Activated T-cell treated with anti-CD3 and anti-CD28 coated beads, Interleukin-2, amount 50 U/mL, for 24 hours (primary cell): Measurements from ENCODE around the gene ANKRD39.
A peak's percentile ranks its signal among the peaks of the same experiment; 100 is the strongest.

Source experiments
- DNase-seq: peaks from one replicate; pipeline ENCODE4 v3.0.0-alpha.2; 2020
- H3K27ac Mint-ChIP-seq: 2 replicates; pipeline ENCODE4 v1.8.0; 2020; ENCODE audit warnings: mild to moderate bottlenecking, mixed read lengths
- H3K27me3 Mint-ChIP-seq: 2 replicates; pipeline ENCODE4 v1.8.0; 2020; ENCODE audit warnings: mixed read lengths
- H3K36me3 Mint-ChIP-seq: 2 replicates; pipeline ENCODE4 v1.8.0; 2020; ENCODE audit warnings: low read depth, mixed read lengths
- H3K4me1 Mint-ChIP-seq: 2 replicates; pipeline ENCODE4 v1.8.0; 2020; ENCODE audit warnings: low read depth, mixed read lengths
- H3K4me3 Mint-ChIP-seq: 2 replicates; pipeline ENCODE4 v1.8.0; 2020; ENCODE audit warnings: mild to moderate bottlenecking, moderate library complexity, mixed read lengths
- H3K9me3 Mint-ChIP-seq: 2 replicates; pipeline ENCODE4 v1.8.0; 2020; ENCODE audit warnings: mixed read lengths

ANKRD39 gene

DNA sequence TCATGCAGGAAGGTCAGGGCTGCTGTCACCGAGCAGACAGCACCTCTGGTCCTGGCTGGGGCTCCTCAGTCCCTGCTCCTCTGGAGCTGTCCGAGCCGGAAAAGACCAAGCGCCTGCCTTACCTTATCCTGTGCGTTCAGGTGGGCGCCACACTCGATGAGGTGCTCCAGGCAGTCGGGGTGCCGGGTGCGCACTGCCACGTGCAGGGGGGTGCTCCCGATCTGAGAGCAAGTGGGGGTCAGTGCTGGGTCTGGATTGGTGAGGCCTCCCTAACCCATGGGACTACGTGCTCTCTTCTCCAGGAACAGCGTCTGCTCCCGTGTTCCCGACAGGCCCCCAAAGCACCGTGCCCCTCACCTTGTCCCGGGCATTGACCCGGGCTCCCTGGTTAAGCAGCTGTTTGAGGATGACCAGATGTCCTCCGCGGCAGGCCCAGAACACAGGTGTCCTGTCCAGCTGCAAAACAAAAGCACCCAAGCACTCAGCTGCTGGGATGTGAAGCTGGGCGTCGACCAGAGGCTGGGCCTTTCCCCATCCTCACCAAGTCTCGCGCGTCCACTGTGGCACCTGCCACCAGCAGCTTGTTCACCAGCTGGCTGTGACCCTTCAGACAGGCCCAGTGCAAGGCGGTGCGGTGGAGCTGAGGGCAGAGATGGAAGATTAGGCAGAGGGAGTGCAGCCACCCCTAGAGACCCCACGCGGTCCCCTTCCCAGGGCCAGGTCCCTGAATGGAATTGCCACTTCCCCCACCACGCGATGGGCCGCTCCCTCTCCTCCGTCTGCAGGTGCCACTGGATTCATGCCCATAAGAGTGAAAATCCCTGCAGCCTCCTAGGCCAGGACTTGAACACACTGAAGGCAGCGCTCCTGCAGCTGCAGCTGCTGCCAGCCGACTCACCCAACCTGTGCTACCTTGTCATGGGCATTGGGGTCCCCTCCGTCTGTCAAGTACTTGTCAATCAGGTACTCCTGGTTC is 17.7 kb downstream of the ANKRD39 start:
- Mint-ChIP-seq H3K4me1 (peaks cover 21% of the 10 kb centered on the region), H3K27ac (peak overlapping the region; percentile 63), H3K36me3 (peaks cover 47% of the 10 kb centered on the region), H3K9me3 (no peaks in the 10 kb centered on the region), H3K4me3 (peak overlapping the region; percentile 4), H3K27me3 (no peaks in the 10 kb centered on the region)
- DNase-seq, result no peak

DNA sequence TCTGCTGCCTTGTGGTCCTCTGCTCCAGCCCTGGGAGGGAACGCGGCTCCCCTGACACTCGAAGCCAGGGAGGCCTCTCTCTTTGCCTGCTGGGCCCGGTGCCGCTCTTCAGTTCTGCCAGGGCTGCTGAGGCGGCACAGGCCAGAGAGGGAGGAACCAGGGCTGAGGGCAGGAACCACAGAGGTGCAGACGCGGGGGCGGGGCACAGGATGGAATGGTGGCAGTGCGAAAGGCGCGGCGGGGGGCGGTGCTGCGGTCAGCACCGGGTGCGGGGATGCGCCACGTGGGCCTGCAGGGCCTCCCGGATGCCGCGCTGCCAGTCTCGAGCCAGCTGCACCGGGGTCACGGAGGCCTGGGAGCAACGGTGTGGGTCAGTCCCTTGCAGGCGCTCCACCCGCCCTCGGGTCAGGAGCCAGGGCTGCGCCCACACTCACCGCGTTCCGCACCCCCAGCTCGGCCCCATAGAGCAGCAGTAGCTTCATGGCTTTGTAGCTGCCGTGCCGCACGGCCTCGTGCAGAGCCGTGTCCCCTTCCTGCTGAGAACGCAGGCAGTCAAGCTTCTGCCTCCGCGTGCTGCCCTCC is 18.4 kb downstream of the ANKRD39 start:
- H3K9me3 Mint-ChIP-seq, result no peaks in the 10 kb centered on the region
- H3K27me3 Mint-ChIP-seq, result no peaks in the 10 kb centered on the region
- peak overlapping the region; percentile 71 for H3K27ac Mint-ChIP-seq
- peaks cover 50% of the 10 kb centered on the region for H3K36me3 Mint-ChIP-seq
- H3K4me1 Mint-ChIP-seq, result peaks cover 21% of the 10 kb centered on the region
- DNase-seq, result peak; percentile 85
- peak overlapping the region; percentile 52 for H3K4me3 Mint-ChIP-seq

- Mint-ChIP-seq H3K27ac (peak overlapping the region; percentile 71), H3K9me3 (no peaks in the 10 kb centered on the region), H3K4me1 (peaks cover 21% of the 10 kb centered on the region), H3K36me3 (peaks cover 55% of the 10 kb centered on the region), H3K27me3 (no peaks in the 10 kb centered on the region), H3K4me3 (no peak overlapping the region)
- peak; percentile 43 for DNase-seq
Measured at GRCh38 chr2:96838345-96839292, 19.2 kb downstream of the ANKRD39 start.

GRCh38 chr2:96837575-96837974 is 20.2 kb downstream of the ANKRD39 start:
- DNase-seq, result no peak
- Mint-ChIP-seq H3K4me3 (no peak overlapping the region), H3K27me3 (no peaks in the 10 kb centered on the region), H3K36me3 (peaks cover 65% of the 10 kb centered on the region), H3K4me1 (peaks cover 21% of the 10 kb centered on the region), H3K9me3 (no peaks in the 10 kb centered on the region), H3K27ac (peak overlapping the region; percentile 40)

GRCh38 chr2:96835830-96836229 is 22.0 kb downstream of the ANKRD39 start:
- H3K4me1 Mint-ChIP-seq, result peaks cover 18% of the 10 kb centered on the region
- H3K27me3 Mint-ChIP-seq, result no peaks in the 10 kb centered on the region
- no peak for DNase-seq
- H3K9me3 Mint-ChIP-seq, result no peaks in the 10 kb centered on the region
- no peak overlapping the region for H3K27ac Mint-ChIP-seq
- no peak overlapping the region for H3K4me3 Mint-ChIP-seq
- H3K36me3 Mint-ChIP-seq, result peaks cover 77% of the 10 kb centered on the region

DNA sequence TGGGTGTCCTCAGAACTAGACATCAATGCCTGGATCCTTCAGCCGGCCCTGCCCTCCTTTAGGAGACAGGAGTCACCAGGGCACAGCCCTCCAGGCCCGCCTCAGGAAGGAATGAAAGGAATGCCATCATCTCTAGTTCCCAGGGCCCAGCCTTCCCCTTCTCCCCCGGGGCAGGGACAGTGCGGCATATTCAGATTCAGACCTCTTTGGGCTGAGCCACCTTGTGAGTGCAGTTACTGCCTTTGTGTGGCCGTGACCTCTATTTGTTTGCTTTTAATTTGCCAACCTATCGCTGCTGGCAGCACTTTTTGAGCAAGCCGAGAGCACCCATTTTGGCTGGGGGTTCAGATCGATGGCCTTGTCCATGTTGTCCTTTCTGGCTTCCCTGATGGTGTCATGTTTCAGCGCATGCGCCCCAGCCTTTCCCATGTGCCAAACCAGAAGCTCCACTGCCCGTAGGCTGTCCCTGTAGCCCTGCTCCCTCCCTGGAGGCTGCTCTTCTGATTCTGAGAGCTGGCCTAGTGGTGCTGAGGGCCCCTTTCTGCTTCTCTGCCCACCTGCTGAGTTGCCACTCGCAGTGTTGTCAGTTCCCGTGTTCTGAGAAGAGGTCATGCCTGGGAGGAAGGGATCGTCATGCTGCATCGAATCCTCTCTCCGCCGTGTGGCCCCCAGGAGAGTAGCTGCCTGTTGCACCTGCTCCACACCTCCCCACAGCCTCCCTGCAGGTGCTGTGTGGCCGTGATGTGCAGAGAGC is 24.9 kb downstream of the ANKRD39 start:
- no peak for DNase-seq
- Mint-ChIP-seq H3K36me3 (peaks cover 89% of the 10 kb centered on the region), H3K9me3 (no peaks in the 10 kb centered on the region), H3K27me3 (no peaks in the 10 kb centered on the region), H3K4me3 (no peak overlapping the region), H3K27ac (peak overlapping the region; percentile 79), H3K4me1 (no peaks in the 10 kb centered on the region)

GRCh38 chr2:96832408-96832753 is 25.4 kb downstream of the ANKRD39 start:
- H3K4me3 Mint-ChIP-seq, result no peak overlapping the region
- peaks cover 89% of the 10 kb centered on the region for H3K36me3 Mint-ChIP-seq
- H3K27ac Mint-ChIP-seq, result no peak overlapping the region

DNA sequence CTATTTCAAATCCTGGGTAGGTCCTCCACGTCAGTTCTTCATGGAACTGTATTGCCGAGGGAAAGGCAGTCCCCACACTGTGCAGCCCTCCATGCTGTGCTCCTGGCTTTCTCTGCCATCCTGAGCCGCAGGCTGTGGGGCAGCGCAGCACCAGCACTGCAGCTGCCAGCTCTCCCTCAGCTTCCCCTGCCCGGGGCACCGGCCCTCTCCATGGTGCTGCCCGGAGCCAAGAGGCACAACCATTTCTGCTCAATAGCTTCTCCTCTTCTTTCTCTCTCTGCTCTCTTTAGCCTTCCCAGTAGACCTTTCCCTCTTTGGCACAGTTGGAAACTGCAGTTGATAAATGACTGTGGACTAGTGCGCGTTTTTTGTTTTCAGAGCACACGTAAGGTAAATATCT is 26.1 kb downstream of the ANKRD39 start:
- H3K4me3 Mint-ChIP-seq, result no peak overlapping the region
- H3K36me3 Mint-ChIP-seq, result peaks cover 91% of the 10 kb centered on the region
- H3K9me3 Mint-ChIP-seq, result no peaks in the 10 kb centered on the region
- DNase-seq, result no peak
- peak overlapping the region; percentile 11 for H3K27ac Mint-ChIP-seq
- no peaks in the 10 kb centered on the region for H3K4me1 Mint-ChIP-seq
- H3K27me3 Mint-ChIP-seq, result no peaks in the 10 kb centered on the region

More at GRCh38 chr2:96832408-96832753, 25.4 kb downstream of the ANKRD39 start:
- H3K9me3 Mint-ChIP-seq, result no peaks in the 10 kb centered on the region
- no peak for DNase-seq
- H3K27me3 Mint-ChIP-seq, result no peaks in the 10 kb centered on the region
- H3K4me1 Mint-ChIP-seq, result no peaks in the 10 kb centered on the region

DNA sequence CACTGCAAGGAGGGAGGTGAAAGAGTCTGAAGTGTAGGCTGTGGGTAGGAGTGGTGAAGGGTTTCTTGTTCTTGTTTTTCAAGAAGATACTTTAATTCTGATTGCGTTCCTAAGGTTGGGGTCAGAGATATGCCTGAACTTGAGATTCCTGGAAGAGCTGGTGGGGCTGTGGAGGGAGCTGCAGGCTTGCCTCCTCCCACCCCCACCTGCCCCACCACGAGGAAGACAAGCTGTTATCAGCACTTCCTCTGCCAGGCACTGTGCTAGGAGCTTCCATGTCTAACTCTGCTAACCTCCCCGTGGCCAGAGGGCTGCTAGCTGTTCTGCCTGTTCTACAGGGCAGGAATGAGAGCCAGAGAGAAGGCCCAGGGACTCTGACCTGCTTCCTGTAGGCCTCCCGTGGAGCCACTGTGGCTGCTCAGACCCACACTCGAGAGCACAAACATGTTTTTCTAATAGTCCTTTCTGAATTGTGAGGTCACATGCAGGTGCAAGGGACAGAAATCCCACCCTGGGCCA is 27.7 kb downstream of the ANKRD39 start:
- Mint-ChIP-seq H3K27ac (peak overlapping the region; percentile 69), H3K36me3 (peaks cover 95% of the 10 kb centered on the region)
- no peak for DNase-seq

DNA sequence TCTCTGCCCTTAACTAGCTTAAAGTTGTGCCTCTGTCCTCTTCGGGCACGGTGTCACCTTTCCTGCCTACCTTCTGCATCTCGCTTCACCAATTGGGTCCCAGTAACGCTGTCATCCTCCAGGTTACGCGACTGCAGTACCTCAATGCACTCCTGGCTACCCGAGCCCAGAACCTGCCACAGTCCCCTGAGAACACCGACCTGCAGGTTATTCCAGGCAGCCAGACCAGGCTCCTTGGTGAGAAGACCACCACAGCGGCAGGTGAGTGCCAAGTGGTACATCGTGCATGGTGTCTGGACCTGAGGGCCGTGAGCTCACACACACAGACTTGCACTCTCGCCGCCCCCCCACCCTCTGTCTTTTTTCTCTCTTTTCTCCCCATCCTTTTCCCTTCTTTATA is 28.9 kb downstream of the ANKRD39 start:
- Mint-ChIP-seq H3K4me3 (no peak overlapping the region), H3K27ac (peak overlapping the region; percentile 69), H3K36me3 (peaks cover 95% of the 10 kb centered on the region), H3K27me3 (no peaks in the 10 kb centered on the region), H3K9me3 (no peaks in the 10 kb centered on the region), H3K4me1 (peaks cover 3% of the 10 kb centered on the region)
- no peak for DNase-seq

More for the DNA sequence above, 27.7 kb downstream of the ANKRD39 start:
- H3K4me1 Mint-ChIP-seq, result no peaks in the 10 kb centered on the region
- H3K27me3 Mint-ChIP-seq, result no peaks in the 10 kb centered on the region
- H3K9me3 Mint-ChIP-seq, result no peaks in the 10 kb centered on the region
- no peak overlapping the region for H3K4me3 Mint-ChIP-seq

DNA sequence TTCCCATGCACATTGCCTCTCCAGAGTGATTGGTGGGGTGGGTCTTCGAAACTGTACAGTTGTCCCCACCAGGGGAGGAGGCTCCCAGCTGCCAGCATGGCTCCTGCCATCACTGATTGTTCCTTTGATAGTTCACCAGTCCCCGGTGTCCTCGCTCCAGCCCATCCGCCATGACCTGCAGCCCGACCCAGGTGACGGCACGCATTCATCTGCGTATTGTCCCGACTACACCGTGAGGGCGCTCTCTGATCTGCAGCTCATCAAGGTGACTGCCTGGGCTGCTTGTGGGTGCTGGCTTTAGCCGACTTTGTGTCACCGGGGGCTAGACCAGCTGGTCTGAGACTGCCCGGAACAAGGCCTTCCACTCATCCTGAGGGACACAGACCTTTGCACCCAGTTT is 29.4 kb downstream of the ANKRD39 start:
- Mint-ChIP-seq H3K27me3 (no peaks in the 10 kb centered on the region), H3K4me1 (peaks cover 6% of the 10 kb centered on the region), H3K27ac (peak overlapping the region; percentile 45), H3K9me3 (no peaks in the 10 kb centered on the region), H3K4me3 (no peak overlapping the region), H3K36me3 (peaks cover 94% of the 10 kb centered on the region)
- DNase-seq, result no peak

DNA sequence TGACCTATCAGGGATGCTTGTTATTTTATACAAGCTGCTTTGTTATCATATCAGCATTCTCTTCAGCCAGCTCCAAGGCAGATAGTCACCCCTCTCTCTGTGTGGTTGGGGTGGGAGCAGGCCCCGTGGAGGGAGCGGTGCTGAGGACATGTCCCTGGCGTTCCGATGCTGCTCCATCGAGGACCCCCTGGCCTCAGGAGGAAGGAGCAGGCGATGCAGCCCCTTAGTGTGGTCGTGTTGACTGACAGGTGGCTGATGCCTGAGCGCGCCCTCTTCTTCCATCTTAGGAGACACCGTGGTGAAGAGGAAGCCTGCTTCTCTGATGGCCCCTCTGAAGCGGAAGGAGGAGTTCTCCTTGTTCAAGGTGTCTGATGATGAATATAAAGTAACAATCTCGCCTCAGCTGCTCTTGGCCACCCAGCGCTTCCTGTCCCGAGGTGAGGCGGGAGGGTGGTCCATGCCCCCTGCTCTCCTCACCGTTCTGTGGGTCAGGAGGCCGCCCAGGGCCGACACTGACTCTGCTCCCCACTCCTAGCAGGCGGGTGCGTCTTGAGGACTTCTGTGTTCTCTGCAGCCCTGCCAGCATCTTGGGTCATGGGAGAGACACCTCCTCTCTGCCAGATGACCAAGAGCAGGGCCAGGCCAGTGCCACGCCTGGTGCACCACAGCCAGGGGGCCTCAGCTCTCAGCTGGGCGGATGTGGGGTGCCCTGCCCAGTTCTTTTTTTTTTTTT is 31.1 kb downstream of the ANKRD39 start:
- no peak overlapping the region for H3K27ac Mint-ChIP-seq
- H3K4me3 Mint-ChIP-seq, result no peak overlapping the region
- H3K36me3 Mint-ChIP-seq, result peaks cover 92% of the 10 kb centered on the region

DNA sequence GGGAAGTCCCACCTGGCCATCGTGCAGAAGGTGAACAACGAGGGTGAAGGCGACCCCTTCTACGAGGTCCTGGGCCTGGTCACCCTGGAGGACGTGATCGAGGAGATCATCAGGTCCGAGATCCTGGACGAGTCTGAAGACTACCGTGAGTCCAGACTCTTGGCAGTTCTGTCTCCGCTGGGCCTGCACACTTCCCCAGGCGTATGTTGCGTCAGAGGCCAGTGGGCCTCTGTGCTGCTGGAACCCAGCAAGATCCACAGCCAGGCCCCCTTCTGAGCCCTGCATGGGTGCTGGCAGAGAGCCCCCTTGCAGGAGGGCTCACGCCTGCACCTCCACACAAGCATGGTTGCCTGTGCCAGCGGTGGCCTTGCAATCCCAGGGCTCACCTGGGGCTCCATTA is 32.8 kb downstream of the ANKRD39 start:
- Mint-ChIP-seq H3K27me3 (no peaks in the 10 kb centered on the region), H3K27ac (no peak overlapping the region), H3K36me3 (peaks cover 92% of the 10 kb centered on the region), H3K4me1 (peaks cover 28% of the 10 kb centered on the region), H3K4me3 (no peak overlapping the region), H3K9me3 (no peaks in the 10 kb centered on the region)
- DNase-seq, result no peak

More for the DNA sequence above, 31.1 kb downstream of the ANKRD39 start:
- H3K4me1 Mint-ChIP-seq, result peaks cover 11% of the 10 kb centered on the region
- H3K27me3 Mint-ChIP-seq, result no peaks in the 10 kb centered on the region
- DNase-seq, result no peak
- H3K9me3 Mint-ChIP-seq, result no peaks in the 10 kb centered on the region
